SK-N-SH treated with all-trans-retinoic acid at 6 μM for 48 hours (cell line): ENCODE measurements around the gene TMEM203.

Experiments used
- ATAC-seq: fragments of 200-7000 bp; cut with Tn5 transposase; 3 replicates; pipeline ENCODE4 v1.9.1; 2020; ENCODE audit warnings: mild to moderate bottlenecking, moderate library complexity
- ARNTL ChIP-seq: fragments of 450-650 bp; formaldehyde crosslinking; IDR thresholded peaks from 2 replicates; pipeline ENCODE4 v1.5.0; 2020; ENCODE audit warnings: low read depth, mild to moderate bottlenecking, moderate library complexity, borderline replicate concordance
- BACH2 ChIP-seq: fragments of 250-450 bp; sonication (Bioruptor Pico); IDR thresholded peaks from 2 replicates; pipeline ENCODE4 v1.9.0; 2021; ENCODE audit warnings: mild to moderate bottlenecking, borderline replicate concordance
- ESRRG ChIP-seq: fragments of 250-450 bp; sonication (Bioruptor Pico); IDR thresholded peaks from 2 replicates; pipeline ENCODE4 v1.6.1; 2021; ENCODE audit warnings: mild to moderate bottlenecking
- GLIS3 ChIP-seq: fragments of 250-450 bp; sonication (Bioruptor Pico); IDR thresholded peaks from 2 replicates; pipeline ENCODE4 v1.5.0; 2020; ENCODE audit warnings: mild to moderate bottlenecking, moderate library complexity
- PPARA ChIP-seq: fragments of 250-450 bp; sonication (Bioruptor Pico); IDR thresholded peaks from 2 replicates; pipeline ENCODE4 v1.5.0; 2020; ENCODE audit warnings: mild to moderate bottlenecking, borderline replicate concordance
- SNAI2 ChIP-seq: fragments of 250-450 bp; sonication (Bioruptor Pico); IDR thresholded peaks from 2 replicates; pipeline ENCODE4 v1.5.0; 2020; ENCODE audit warnings: mild to moderate bottlenecking, moderate library complexity
- TOX ChIP-seq: fragments of 250-450 bp; sonication (Bioruptor Pico); IDR thresholded peaks from 2 replicates; pipeline ENCODE4 v1.8.0; 2021; ENCODE audit warnings: mild to moderate bottlenecking, moderate library complexity, borderline replicate concordance
- ZC3H10 ChIP-seq: fragments of 250-450 bp; sonication (Bioruptor Pico); IDR thresholded peaks from 2 replicates; pipeline ENCODE4 v1.5.1; 2021; ENCODE audit warnings: mild to moderate bottlenecking, moderate library complexity
- ZFP3 ChIP-seq: fragments of 250-450 bp; sonication (Bioruptor Pico); IDR thresholded peaks from 2 replicates; pipeline ENCODE4 v1.5.0; 2020; ENCODE audit warnings: mild to moderate bottlenecking, moderate library complexity
- ZFP30 ChIP-seq: fragments of 450-650 bp; formaldehyde crosslinking; IDR thresholded peaks from 2 replicates; pipeline ENCODE4 v1.5.0; 2022; ENCODE audit warnings: mild to moderate bottlenecking, moderate library complexity
- ZNF70 ChIP-seq: fragments of 450-650 bp; formaldehyde crosslinking; IDR thresholded peaks from 2 replicates; pipeline ENCODE4 v1.5.0; 2020; ENCODE audit warnings: mild to moderate bottlenecking, moderate library complexity
- ZNF8 ChIP-seq: fragments of 450-650 bp; formaldehyde crosslinking; IDR thresholded peaks from 2 replicates; pipeline ENCODE4 v1.5.0; 2020; ENCODE audit warnings: mild to moderate bottlenecking, moderate library complexity
- TF ChIP-seq, protein P1 (sequence below): fragments of 250-450 bp; sonication (Bioruptor Pico); IDR thresholded peaks from 2 replicates; pipeline ENCODE4 v1.8.0; 2020; ENCODE audit warnings: mild to moderate bottlenecking, moderate library complexity, borderline replicate concordance
- TF ChIP-seq, protein P2 (sequence below): fragments of 250-450 bp; sonication (Bioruptor Pico); IDR thresholded peaks from 2 replicates; pipeline ENCODE4 v1.5.1; 2020; ENCODE audit warnings: low read depth, mild to moderate bottlenecking, moderate library complexity
- TF ChIP-seq, protein P3 (sequence below): fragments of 250-450 bp; sonication (Bioruptor Pico); IDR thresholded peaks from 2 replicates; pipeline ENCODE4 v1.5.0; 2020; ENCODE audit warnings: mild to moderate bottlenecking, moderate library complexity
- TF ChIP-seq, protein P4 (sequence below): fragments of 250-450 bp; sonication (Bioruptor Pico); IDR thresholded peaks from 2 replicates; pipeline ENCODE4 v1.5.1; 2021; ENCODE audit warnings: mild to moderate bottlenecking, moderate library complexity

The TMEM203 gene

DNA sequence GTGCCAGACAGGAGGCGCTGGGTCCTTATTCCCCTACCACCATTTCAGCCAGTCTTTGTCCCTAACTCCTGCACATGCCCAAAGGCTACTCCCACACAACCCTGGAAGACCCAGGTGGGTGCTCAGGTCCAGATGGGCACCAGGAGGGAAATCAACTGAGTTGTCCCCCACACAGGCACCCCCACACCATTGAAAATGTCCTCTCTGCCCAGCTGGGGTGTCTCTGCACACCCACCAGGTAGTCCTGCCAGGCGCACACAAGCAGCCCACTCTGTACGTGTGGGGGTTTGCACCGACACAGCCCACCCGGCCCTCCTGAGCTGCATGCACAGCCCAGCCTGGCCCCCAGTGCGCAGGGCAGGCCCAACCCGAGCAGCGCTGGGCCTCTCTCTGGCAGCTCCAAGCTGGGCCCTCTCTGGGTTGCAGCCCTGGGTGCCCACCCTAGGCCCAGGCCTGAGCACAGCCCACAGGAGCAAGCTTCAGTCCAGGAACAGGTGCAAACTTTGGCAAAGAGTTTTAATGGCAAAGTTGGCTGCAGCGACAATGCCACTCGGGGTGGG is 14.4 kb upstream of the TMEM203 start (continued):
- TF ChIP-seq, protein P1, sequence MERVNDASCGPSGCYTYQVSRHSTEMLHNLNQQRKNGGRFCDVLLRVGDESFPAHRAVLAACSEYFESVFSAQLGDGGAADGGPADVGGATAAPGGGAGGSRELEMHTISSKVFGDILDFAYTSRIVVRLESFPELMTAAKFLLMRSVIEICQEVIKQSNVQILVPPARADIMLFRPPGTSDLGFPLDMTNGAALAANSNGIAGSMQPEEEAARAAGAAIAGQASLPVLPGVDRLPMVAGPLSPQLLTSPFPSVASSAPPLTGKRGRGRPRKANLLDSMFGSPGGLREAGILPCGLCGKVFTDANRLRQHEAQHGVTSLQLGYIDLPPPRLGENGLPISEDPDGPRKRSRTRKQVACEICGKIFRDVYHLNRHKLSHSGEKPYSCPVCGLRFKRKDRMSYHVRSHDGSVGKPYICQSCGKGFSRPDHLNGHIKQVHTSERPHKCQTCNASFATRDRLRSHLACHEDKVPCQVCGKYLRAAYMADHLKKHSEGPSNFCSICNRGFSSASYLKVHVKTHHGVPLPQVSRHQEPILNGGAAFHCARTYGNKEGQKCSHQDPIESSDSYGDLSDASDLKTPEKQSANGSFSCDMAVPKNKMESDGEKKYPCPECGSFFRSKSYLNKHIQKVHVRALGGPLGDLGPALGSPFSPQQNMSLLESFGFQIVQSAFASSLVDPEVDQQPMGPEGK (CRISPR knock-in tag) = no peak
- TF ChIP-seq SNAI2 (CRISPR knock-in tag) (no peak), PPARA (CRISPR knock-in tag) (no peak)

DNA sequence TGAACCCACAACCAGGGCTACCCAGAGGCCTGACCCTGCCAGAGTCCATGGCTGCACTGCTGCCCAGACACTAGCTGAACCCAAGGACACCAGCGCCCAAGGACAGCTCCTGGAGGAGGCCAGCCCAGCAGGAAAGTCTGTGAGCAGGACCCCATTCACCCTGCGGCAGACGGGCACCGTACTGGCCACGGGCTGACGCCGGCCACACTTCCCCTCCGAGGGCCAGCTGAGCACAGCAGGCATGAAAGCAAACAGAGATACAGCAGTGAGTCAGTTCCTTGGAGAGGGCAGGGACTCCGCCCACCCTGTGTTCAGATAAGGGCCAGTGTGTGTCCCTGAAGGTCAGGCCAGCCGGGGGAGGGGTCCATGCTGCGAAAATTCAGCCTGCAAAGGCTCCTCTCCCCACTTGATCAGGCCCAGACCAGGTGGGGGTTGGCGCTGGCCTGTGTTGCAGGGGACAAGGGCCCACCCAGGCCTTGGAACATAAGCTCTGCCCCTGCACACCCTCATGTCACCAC is 13.4 kb upstream of the TMEM203 start:
- no peak for ATAC-seq
- no peak for TF ChIP-seq BACH2
- TF ChIP-seq GLIS3 = no peak
- no peak for TF ChIP-seq ZNF70 (CRISPR knock-in tag)
- TF ChIP-seq, protein P2, sequence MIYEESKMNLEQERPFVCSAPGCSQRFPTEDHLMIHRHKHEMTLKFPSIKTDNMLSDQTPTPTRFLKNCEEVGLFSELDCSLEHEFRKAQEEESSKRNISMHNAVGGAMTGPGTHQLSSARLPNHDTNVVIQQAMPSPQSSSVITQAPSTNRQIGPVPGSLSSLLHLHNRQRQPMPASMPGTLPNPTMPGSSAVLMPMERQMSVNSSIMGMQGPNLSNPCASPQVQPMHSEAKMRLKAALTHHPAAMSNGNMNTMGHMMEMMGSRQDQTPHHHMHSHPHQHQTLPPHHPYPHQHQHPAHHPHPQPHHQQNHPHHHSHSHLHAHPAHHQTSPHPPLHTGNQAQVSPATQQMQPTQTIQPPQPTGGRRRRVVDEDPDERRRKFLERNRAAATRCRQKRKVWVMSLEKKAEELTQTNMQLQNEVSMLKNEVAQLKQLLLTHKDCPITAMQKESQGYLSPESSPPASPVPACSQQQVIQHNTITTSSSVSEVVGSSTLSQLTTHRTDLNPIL (CRISPR knock-in tag) = no peak
- no peak for TF ChIP-seq TOX (CRISPR knock-in tag)
- no peak for TF ChIP-seq ESRRG (CRISPR knock-in tag)
- TF ChIP-seq, protein P3, sequence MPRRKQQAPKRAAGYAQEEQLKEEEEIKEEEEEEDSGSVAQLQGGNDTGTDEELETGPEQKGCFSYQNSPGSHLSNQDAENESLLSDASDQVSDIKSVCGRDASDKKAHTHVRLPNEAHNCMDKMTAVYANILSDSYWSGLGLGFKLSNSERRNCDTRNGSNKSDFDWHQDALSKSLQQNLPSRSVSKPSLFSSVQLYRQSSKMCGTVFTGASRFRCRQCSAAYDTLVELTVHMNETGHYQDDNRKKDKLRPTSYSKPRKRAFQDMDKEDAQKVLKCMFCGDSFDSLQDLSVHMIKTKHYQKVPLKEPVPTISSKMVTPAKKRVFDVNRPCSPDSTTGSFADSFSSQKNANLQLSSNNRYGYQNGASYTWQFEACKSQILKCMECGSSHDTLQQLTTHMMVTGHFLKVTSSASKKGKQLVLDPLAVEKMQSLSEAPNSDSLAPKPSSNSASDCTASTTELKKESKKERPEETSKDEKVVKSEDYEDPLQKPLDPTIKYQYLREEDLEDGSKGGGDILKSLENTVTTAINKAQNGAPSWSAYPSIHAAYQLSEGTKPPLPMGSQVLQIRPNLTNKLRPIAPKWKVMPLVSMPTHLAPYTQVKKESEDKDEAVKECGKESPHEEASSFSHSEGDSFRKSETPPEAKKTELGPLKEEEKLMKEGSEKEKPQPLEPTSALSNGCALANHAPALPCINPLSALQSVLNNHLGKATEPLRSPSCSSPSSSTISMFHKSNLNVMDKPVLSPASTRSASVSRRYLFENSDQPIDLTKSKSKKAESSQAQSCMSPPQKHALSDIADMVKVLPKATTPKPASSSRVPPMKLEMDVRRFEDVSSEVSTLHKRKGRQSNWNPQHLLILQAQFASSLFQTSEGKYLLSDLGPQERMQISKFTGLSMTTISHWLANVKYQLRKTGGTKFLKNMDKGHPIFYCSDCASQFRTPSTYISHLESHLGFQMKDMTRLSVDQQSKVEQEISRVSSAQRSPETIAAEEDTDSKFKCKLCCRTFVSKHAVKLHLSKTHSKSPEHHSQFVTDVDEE (CRISPR knock-in tag) = no peak

DNA sequence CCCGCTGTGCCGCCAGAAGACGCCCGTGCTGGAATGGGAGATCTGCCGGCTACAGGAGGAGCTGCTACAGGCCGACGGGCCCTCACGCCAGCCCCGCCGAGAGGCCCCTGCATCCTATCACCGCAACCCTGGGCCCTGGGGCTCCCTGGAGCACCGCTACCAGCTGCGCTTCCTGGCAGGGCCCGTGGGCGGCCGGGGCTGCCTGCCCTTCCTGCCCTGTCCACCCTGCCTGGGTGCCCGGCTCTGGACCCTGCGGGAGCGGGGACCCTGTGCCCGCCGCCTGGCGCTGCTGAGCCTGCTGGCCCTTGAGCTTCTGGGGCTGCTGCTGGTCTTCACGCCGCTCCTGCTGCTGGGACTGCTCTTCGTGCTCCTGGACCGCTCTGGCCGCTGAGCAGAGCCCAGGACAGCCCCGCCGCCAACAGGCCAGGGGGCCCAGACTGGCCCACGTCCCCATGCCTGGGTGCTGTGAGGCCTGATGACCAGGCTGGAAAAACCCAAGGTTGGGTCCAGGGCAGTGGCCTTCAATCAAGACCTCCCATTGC is 12.8 kb upstream of the TMEM203 start:
- TF ChIP-seq ZFP30 (CRISPR knock-in tag) = no peak
- no peak for TF ChIP-seq BACH2
- no peak for TF ChIP-seq ARNTL (CRISPR knock-in tag)
- no peak for TF ChIP-seq ZC3H10 (CRISPR knock-in tag)
- no peak for TF ChIP-seq GLIS3
- no peak for ATAC-seq

DNA sequence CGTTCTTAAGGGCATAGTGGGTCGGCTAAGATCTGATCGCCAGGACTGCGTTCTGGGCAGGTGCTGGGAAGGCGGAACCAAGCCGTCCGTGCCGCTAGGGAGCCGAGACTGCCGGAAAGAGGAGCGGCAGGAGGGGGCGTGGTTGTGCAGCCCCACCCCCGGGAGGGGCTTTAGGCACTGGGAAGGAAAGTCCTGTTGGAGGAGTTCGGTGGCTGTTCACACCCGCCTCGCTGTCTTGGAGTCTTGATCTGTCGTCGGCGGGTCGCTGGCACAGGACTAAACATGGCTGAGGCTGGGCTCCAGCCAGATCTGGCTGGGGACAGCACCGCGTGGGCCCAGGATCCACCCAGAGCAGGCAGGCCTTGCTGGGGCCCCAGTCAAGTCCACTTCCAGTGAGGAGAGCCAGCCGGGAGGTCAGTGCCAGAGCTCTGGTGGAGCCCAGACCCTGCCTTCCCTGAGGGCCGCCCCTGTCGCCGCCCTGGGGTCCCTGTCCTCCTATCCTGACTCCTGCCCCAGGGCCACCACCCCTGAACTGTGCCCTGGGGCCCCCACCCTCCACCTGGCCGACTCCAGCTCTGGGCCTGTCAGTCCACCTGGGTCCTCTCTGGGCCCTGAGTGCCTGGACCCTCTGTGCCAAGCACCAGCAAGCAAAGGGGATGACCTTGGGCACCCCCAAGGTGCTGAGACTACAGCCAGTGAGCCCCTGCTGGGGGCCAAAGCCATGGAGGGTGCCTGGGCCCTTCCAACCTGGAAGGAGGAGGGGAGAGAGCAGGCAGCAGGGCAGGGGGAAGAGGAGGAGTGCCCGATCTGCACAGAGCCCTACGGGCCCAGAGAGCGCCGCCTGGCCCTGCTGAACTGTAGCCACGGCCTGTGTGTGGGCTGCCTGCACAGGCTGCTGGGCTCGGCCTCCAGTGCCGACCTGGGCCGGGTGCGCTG is 12.1 kb upstream of the TMEM203 start:
- ATAC-seq = no peak
- TF ChIP-seq ZNF8 (CRISPR knock-in tag) (no peak), ZC3H10 (CRISPR knock-in tag) (no peak), SNAI2 (CRISPR knock-in tag) (no peak), ZFP3 (CRISPR knock-in tag) (no peak), ZFP30 (CRISPR knock-in tag) (no peak)
- TF ChIP-seq, protein P2 (CRISPR knock-in tag) = no peak
- TF ChIP-seq, protein P4, sequence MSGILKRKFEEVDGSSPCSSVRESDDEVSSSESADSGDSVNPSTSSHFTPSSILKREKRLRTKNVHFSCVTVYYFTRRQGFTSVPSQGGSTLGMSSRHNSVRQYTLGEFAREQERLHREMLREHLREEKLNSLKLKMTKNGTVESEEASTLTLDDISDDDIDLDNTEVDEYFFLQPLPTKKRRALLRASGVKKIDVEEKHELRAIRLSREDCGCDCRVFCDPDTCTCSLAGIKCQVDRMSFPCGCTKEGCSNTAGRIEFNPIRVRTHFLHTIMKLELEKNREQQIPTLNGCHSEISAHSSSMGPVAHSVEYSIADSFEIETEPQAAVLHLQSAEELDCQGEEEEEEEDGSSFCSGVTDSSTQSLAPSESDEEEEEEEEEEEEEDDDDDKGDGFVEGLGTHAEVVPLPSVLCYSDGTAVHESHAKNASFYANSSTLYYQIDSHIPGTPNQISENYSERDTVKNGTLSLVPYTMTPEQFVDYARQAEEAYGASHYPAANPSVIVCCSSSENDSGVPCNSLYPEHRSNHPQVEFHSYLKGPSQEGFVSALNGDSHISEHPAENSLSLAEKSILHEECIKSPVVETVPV (CRISPR knock-in tag) = no peak
- TF ChIP-seq, protein P3 (CRISPR knock-in tag) = no peak
